ENCODE results near the gene SSBP1. TPM values are rescaled to one million over a fixed set of nuclear protein-coding genes. Genes with fewer than 3 reads are reported as not detected.
A peak's percentile ranks its signal among the peaks of the same experiment; 100 is the strongest.
"Not testable (repeated sequence)": the region's sequence is repeated elsewhere in the genome, so short reads cannot be mapped to it uniquely, and the experiment has no call there.

SSBP1 gene, protein sequence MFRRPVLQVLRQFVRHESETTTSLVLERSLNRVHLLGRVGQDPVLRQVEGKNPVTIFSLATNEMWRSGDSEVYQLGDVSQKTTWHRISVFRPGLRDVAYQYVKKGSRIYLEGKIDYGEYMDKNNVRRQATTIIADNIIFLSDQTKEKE
- total RNA-seq, result 100 to 1,000 TPM; 106 to 117 TPM

DNA sequence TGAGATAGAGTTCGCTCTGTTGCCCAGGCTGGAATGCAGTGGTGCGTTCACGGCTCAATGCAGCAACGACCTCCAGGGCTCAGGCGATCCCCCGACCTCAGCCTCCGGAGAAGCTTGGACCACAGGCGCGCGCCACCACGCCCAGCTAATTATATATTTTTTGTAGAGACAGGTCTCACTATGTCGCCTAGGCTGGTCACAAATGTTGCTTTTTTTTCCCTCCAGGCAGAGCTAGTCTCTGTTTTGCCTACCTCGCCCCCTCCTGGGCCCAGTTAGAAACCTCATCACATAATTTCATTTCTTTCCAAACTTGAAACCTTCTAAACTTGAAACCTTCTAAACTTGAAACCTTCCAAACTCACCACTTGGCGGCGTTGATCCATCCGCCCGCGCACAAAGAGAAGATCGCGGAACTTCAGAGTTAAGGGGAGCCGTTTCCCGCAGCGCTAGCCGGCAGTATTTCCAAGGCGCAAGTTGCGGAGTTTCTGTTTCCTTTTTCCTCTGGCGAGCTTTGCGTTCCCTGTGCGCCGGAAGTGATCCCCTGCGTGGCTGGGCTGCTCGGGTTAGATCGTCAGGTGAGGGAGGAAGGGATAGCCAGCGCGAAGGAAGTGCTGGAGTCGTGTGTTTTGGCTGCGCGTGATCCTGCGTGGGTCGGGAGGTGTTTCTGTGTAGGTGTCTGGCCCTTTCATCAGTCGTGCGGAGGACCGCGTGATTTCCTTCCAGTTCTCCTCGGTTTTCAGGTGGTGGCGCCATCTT, at the start of gene SSBP1:
Gene SSBP1 (plus strand): TSS at position 523 of the 756 bp plus-strand sequence. CDS start 809 bp downstream, outside the sequence.
- Mint-ChIP-seq H3K27me3 (no peaks in the 10 kb centered on the region), H3K36me3 (peaks cover 10% of the 10 kb centered on the region), H3K9me3 (no peaks in the 10 kb centered on the region), H3K4me1 (peaks cover 21% of the 10 kb centered on the region), H3K27ac (peak within 1 kb of the TSS; percentile 96), H3K4me3 (peak within 1 kb of the TSS; percentile 94)
- POLR2A ChIA-PET, result interaction anchor here (0.7 to 3.4 kb wide), 10 partner anchors 32 to 1258 kb away, joined by 3 to 36 read pairs (median 4); partner anchors contain the start of genes AGK, DENND11 and MRPS33
- ATAC-seq (ENCODE audit: low read depth) (peak; percentile 91), DNase-seq (peak; percentile 87)

DNA sequence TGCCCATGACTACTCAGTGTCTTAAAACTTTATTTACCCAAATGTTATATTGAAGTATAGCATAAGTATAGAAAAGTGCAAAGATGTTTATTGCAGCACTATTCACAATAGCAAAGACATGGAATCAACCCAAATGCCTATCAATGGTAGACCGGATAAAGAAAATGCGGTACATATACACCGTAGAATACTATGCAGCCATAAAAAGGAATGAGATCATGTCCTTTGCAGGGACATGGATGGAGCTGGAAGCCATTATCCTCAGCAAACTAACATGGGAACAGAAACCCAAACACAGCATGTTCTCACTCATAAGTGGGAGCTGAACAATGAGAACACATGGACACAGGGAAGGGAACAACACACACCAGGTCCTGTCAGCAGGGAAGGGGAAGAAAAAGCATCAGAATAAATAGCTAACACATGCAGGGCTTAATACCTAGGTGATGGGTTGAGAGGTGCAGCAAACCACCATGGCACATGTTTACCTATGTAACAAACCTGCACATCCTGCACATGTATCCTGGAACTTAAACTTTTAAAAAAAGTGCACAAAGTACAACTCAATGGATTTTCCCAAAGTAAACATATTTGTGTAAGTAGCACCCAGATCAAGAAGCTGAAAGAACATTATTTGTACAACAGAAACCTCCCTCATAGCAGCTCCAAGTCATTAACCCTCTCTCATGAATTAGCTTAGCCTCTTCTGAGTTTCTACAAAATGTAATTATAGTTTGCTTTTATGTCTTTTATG, 48.9 kb upstream of the SSBP1 start:
- H3K9me3 Mint-ChIP-seq; ATAC-seq (ENCODE audit: low read depth); H3K27me3 Mint-ChIP-seq; H3K27ac Mint-ChIP-seq; POLR2A ChIA-PET; H3K4me3 Mint-ChIP-seq; DNase-seq: not testable (repeated sequence)
- H3K4me1 Mint-ChIP-seq, result peaks cover 14% of the 10 kb centered on the region
- peaks cover 14% of the 10 kb centered on the region for H3K36me3 Mint-ChIP-seq

DNA sequence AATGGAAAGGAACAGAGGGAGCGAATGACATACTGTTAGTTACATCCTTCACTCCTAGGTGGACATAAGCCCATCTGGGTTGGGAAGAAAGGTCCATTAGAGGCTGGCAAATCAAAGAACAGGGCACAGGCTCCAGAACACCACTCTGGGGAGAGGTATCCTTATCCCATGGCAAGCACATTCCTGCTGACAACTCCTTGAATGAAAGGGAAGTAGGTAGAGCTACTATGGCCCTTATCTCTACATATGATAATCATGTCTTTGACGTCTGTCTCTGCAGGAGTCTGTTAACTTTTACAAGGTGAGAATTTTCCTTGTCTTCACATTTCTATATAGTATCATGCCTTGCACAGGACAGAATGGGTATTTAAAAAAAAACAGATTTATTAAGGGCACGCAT, 46.6 kb upstream of the SSBP1 start:
- Mint-ChIP-seq H3K9me3 (no peaks in the 10 kb centered on the region), H3K4me3 (no peak overlapping the region), H3K27ac (no peak overlapping the region), H3K4me1 (peaks cover 10% of the 10 kb centered on the region), H3K36me3 (peaks cover 10% of the 10 kb centered on the region), H3K27me3 (no peaks in the 10 kb centered on the region)
- no peak for DNase-seq
- no peak for ATAC-seq (ENCODE audit: low read depth)
- POLR2A ChIA-PET, result no interaction called here

DNA sequence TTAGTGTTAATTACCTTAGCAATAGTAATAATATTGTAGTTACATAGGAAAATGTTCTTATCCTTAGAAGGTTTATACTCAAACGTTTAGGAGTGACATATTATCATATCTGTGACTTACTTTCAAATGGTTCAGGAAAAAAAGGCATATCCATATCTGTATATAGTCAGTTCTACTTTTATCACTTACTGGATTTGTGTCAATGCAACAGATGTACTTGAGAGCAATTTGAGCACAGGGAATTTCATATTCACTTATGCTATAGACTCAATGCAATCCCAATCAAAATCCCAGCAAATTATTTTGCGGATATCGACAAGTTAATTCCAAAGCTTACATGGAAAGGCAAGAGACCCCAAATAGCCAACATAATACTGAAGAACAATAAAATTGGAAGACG, 46.2 kb upstream of the SSBP1 start:
- POLR2A ChIA-PET, result no interaction called here
- ATAC-seq (ENCODE audit: low read depth), result no peak
- H3K27me3 Mint-ChIP-seq, result no peaks in the 10 kb centered on the region
- H3K4me1 Mint-ChIP-seq, result peaks cover 8% of the 10 kb centered on the region
- no peaks in the 10 kb centered on the region for H3K9me3 Mint-ChIP-seq
- no peak overlapping the region for H3K4me3 Mint-ChIP-seq
- peaks cover 10% of the 10 kb centered on the region for H3K36me3 Mint-ChIP-seq
- no peak overlapping the region for H3K27ac Mint-ChIP-seq
- no peak for DNase-seq

DNA sequence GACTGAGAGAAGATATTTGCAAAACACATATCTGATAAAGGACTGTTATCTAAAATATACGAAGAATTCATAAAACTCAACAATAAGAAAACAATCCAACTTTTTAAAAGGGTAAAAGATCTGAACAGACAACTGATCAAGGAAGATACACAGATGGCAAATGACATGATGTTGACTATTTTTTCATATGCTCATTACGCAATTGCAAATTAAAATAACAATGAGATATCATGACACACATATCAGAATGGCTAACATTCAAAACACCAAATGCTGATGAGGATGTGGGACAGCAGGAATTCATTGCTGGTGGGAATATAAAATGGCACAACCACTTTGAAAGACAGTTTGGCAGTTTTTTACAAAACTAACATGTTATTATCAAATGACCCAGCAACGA, 45.1 kb upstream of the SSBP1 start:
- no peaks in the 10 kb centered on the region for H3K27me3 Mint-ChIP-seq
- DNase-seq (no peak), ATAC-seq (ENCODE audit: low read depth) (no peak)
- H3K27ac Mint-ChIP-seq, result no peak overlapping the region
- H3K4me1 Mint-ChIP-seq, result peaks cover 10% of the 10 kb centered on the region
- H3K9me3 Mint-ChIP-seq, result no peaks in the 10 kb centered on the region
- no peak overlapping the region for H3K4me3 Mint-ChIP-seq
- POLR2A ChIA-PET, result no interaction called here
- peaks cover 11% of the 10 kb centered on the region for H3K36me3 Mint-ChIP-seq

DNA sequence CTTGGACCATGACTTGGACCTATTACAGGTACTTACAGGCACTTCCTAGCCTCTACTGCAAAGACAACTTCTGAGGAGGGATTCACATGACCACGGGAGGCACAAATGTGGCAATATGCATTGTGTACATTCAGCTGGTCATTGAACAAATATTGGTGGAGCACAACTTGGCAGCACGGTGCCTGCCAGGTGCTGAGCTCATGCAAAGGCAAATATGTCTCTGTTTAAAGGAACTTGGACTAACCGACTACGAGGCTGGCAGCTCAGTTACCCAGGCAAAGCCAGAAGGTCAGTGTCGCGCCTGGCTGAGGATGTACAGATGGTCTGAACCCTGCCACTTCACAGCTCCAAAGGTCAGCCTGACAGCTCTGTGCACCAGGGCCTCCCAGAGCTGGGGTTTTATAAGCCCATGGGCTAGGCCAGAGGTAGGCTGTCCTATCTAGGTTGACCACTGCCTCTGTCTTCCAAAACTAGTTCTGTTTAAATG, 42.3 kb upstream of the SSBP1 start:
- no peak for ATAC-seq (ENCODE audit: low read depth)
- Mint-ChIP-seq H3K36me3 (peaks cover 18% of the 10 kb centered on the region), H3K27ac (no peak overlapping the region), H3K9me3 (no peaks in the 10 kb centered on the region), H3K4me3 (no peak overlapping the region), H3K4me1 (peaks cover 36% of the 10 kb centered on the region), H3K27me3 (no peaks in the 10 kb centered on the region)
- POLR2A ChIA-PET, result interaction anchor here (1.3 kb wide), 1 partner anchor 42 kb away, joined by 3 read pairs; the partner anchor contains the start of gene SSBP1
- no peak for DNase-seq

DNA sequence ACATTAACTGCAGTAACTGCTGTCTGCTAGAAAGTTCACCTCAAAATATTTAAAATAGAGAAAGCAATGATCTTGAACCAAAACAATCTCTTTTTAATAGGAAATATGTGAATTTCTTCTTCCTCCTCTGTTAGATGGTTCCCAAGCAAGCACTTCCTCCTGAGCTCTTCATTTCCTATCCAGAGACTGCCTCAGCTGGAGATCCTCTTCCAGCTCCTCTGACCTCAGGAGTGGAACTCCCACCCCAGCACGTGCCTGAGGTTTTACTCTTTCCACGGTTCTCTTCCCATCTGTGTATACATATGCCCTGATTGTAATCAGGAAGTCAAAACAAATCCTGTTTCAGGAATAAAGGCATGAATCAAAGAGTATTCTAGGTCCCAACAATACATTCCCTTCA, 41.8 kb upstream of the SSBP1 start:
- ATAC-seq (ENCODE audit: low read depth), result no peak
- Mint-ChIP-seq H3K27me3 (no peaks in the 10 kb centered on the region), H3K36me3 (peaks cover 18% of the 10 kb centered on the region), H3K27ac (no peak overlapping the region), H3K9me3 (no peaks in the 10 kb centered on the region), H3K4me1 (peaks cover 36% of the 10 kb centered on the region), H3K4me3 (no peak overlapping the region)
- POLR2A ChIA-PET, result interaction anchor here (1.3 kb wide), 1 partner anchor 42 kb away, joined by 3 read pairs; the partner anchor contains the start of gene SSBP1
- DNase-seq, result no peak

DNA sequence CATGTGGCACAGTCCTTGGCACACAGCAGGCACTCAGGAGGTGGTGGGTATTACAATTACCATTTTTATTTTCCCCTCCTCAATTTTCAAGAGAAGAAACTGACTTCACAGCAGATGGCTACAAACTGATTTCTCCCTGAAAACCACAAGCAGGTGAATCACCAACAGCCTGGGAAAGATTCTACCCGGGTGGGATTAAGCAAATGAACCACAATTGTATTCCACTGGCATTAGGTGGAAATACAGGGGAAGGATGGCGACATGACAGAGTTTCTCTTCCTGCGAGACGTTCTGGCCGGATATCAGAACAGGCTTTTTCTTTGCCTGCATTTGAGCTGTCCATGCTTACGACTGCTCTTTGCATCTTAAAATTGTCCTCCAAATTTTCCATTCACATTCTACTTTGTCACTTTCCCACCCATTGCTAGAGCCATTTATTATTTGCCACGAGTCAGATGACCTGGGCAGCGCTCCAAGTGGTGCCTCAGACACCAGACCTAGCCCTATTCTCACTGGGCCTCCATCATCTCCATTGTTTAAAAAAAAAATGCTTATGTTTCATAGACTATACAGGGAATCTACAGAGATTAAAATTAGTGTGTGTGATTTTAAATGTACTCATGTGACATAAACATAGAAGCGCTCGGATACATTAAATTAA, 40.8 kb upstream of the SSBP1 start:
- Mint-ChIP-seq H3K9me3 (no peaks in the 10 kb centered on the region), H3K27me3 (no peaks in the 10 kb centered on the region), H3K36me3 (peaks cover 18% of the 10 kb centered on the region), H3K4me3 (no peak overlapping the region), H3K4me1 (peaks cover 36% of the 10 kb centered on the region), H3K27ac (no peak overlapping the region)
- POLR2A ChIA-PET, result no interaction called here
- ATAC-seq (ENCODE audit: low read depth), result no peak
- DNase-seq, result no peak

DNA sequence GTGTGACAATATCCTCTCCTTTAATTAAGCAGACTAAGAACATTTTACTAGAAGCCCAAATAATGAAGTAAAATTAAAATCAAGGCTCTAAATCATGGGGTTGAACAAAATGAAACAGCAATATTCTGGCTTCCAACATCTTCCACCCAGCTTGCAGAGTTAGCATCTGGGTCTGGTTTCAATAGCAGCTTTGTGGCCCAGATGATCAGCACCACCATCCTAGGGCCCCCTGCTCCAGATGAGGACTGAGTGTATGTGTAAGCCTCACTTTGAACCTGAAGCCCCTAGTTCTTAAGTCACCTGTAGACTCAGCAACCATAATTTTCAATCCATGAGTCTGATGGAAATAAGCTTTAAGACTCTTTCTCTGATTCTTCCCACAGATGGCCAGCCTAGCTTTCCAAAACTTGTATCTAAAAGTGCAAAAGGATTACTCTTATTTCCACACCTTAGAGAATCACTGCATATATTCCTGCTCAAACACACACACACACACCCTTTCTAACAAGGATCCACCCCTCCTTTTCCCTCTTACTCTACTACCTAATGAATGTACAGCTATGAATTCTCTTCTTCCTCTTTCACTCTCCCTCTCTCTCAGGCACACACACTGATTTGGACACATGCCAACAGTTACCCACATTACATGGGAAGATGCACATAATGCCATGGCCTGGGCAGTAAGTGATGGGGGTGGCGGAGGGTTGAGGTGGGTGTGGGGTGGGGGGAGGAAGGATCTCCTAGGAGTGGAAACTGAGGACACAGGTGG, 39.7 kb upstream of the SSBP1 start:
- Mint-ChIP-seq H3K27me3 (peaks cover 11% of the 10 kb centered on the region), H3K4me3 (peak overlapping the region; percentile 21), H3K36me3 (peaks cover 18% of the 10 kb centered on the region), H3K27ac (no peak overlapping the region), H3K4me1 (peaks cover 38% of the 10 kb centered on the region), H3K9me3 (no peaks in the 10 kb centered on the region)
- POLR2A ChIA-PET, result no interaction called here
- no peak for ATAC-seq (ENCODE audit: low read depth)
- no peak for DNase-seq

DNA sequence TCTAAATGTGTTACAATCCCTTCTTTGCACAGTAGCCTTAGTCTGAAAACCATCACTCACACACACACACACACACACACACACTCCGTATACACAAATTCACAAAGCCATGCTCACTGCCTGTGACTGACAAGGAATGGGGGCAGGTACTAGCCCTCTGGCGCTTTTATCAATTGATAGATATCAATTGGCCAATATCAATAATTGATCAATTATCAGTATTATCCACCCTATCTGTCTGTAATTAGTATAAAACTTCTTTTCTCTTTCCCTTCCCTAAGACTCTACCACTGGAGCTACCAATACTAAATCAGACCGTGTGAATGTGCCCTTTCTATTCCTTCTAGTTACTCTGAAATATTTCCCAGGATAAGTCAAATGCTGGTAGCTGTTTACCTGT, 38.3 kb upstream of the SSBP1 start:
- DNase-seq, result no peak
- Mint-ChIP-seq H3K4me3 (peak overlapping the region; percentile 79), H3K9me3 (no peaks in the 10 kb centered on the region), H3K27me3 (peaks cover 21% of the 10 kb centered on the region), H3K27ac (no peak overlapping the region), H3K4me1 (peaks cover 38% of the 10 kb centered on the region), H3K36me3 (peaks cover 13% of the 10 kb centered on the region)
- POLR2A ChIA-PET, result no interaction called here
- no peak for ATAC-seq (ENCODE audit: low read depth)

DNA sequence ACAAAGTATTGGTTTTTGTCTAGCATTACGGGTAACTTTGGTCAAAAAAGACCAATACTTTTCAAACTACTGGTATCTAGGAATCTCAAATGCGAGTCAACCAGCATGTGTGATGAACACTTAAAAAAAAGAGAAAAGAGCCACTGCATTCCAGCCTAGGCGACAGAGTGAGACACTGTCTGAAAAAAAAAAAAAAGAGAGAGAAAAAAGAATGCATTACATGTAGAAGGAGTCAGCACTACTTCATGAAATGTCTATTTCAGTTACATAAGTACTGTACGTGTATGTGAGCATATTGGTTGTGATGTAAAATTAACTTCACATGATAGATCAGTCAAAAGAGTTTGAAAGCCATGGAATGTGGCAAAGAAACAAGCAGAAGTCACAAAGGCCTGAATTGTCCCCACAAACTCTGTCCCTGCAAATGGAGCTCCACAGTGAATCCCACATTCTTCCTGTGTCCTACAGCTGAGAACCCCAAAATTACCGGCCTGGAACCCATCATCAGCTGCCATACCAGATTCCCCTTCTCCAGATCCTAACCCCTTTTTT, 37.8 kb upstream of the SSBP1 start:
- Mint-ChIP-seq H3K9me3 (no peaks in the 10 kb centered on the region), H3K27ac (peak overlapping the region; percentile 87), H3K4me3 (peak overlapping the region; percentile 79), H3K36me3 (peaks cover 13% of the 10 kb centered on the region), H3K27me3 (peaks cover 21% of the 10 kb centered on the region), H3K4me1 (peaks cover 38% of the 10 kb centered on the region)
- no peak for ATAC-seq (ENCODE audit: low read depth)
- POLR2A ChIA-PET, result interaction anchor here (1.6 to 3.6 kb wide), 3 partner anchors 14 to 38 kb away, joined by 4 to 36 read pairs (median 7); partner anchors contain the start of gene SSBP1
- no peak for DNase-seq

DNA sequence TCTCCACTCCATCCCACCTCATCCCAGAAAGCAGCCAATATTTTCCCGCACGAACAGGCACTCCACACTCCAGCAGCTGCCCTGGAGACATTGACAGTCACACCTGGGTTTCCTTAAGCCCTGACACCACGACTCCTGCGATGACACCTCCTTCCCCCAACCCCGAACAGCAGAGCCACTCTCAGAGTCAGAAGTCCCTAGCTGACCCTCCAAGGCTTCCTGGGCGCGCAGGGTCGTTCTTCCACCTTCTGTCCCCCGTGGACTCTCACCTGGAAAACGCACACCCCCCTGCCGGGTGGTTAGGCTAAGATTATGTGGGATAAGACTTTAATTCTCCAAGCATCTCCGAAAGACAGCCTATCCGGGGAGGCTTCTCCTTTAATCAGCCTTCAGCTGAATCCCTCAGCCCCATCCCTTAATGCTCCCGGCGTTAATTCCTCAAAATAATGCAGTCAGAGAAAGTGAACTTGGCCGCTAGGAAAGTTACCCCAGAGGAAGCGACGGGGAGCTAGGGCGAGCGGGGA, 37.2 kb upstream of the SSBP1 start:
- Mint-ChIP-seq H3K9me3 (no peaks in the 10 kb centered on the region), H3K27ac (peak overlapping the region; percentile 87), H3K36me3 (peaks cover 13% of the 10 kb centered on the region), H3K27me3 (peaks cover 21% of the 10 kb centered on the region), H3K4me3 (peak overlapping the region; percentile 79), H3K4me1 (peaks cover 37% of the 10 kb centered on the region)
- POLR2A ChIA-PET, result interaction anchor here (0.9 to 3.6 kb wide), 8 partner anchors 11 to 142 kb away, joined by 3 to 36 read pairs (median 4); partner anchors contain the start of gene SSBP1
- DNase-seq (peak; percentile 36), ATAC-seq (ENCODE audit: low read depth) (no peak)
